Esophagus muscularis mucosa (tissue), 4 donors: ENCODE results near the gene POU3F1.

Experiments
- CTCF ChIP-seq, 3 experiments: fragments of 200-600 bp in 2 of 3; fragments of 450-650 bp in 1 of 3; sonication (generic) in 2 of 3; IDR thresholded peaks; one replicate each; pipeline ENCODE4 v1.5.1; 2017 to 2019; ENCODE audit warnings: antibody characterized with exemption in 3 of 3, mild to moderate bottlenecking in 2 of 3, moderate library complexity in 1 of 3
- EP300 ChIP-seq: sonication (generic); formaldehyde crosslinking; IDR thresholded peaks from one replicate; pipeline ENCODE4 v1.6.1; 2017; ENCODE audit warnings: antibody characterized with exemption
- POLR2A ChIP-seq: fragments of 450-650 bp; IDR thresholded peaks from one replicate; pipeline ENCODE4 v1.6.1; 2017; ENCODE audit warnings: antibody characterized with exemption, moderate library complexity, mild to moderate bottlenecking, low read depth
- POLR2AphosphoS5 ChIP-seq, 2 donors: sonication (generic); formaldehyde crosslinking; IDR thresholded peaks; one replicate each; pipeline ENCODE4 v1.6.1; 2017; ENCODE audit warnings: antibody characterized with exemption in 2 of 2

- TF ChIP-seq POLR2A, result no peak
- no peak for TF ChIP-seq CTCF (IDR thresholded peaks at IDR 0.05)
- TF ChIP-seq EP300, result no peak
- TF ChIP-seq POLR2AphosphoS5 (IDR thresholded peaks at IDR 0.05), result no peak
These were observed 26.2 kb downstream of the POU3F1 start for GRCh38 chr1:38020396-38020795.
